Activated B cell treated with CpG ODN at 0.5 μM for 24 hours (primary cell): ENCODE results near the gene ROCK2. TPM values are rescaled to one million over a fixed set of nuclear protein-coding genes. Genes with fewer than 3 reads are reported as not detected.

Experiments
- ATAC-seq: fragments of 200-7000 bp; cut with Tn5 transposase; one replicate; pipeline ENCODE4 v1.10.0; 2021; ENCODE audit warnings: low read depth, mild to moderate bottlenecking, moderate library complexity
- CTCF ChIA-PET: fragments of 350-600 bp; sonication (Branson Sonifier 250); formaldehyde crosslinking; loops from one replicate; lab custom pipeline; 2021; ENCODE audit warnings: antibody characterized with exemption; lab: Charles Lee
- POLR2A ChIA-PET: fragments of 350-600 bp; sonication (Branson Sonifier 250); formaldehyde crosslinking; loops from one replicate; lab custom pipeline; 2021; ENCODE audit warnings: antibody characterized with exemption; lab: Charles Lee
- DNase-seq: peaks from one replicate; pipeline ENCODE4 v3.0.0; 2022
- H3K27ac Mint-ChIP-seq: one replicate; pipeline ENCODE4 v1.8.0; 2020; ENCODE audit warnings: mixed read lengths
- H3K27me3 Mint-ChIP-seq: one replicate; pipeline ENCODE4 v1.8.0; 2021; ENCODE audit warnings: mixed read lengths
- H3K36me3 Mint-ChIP-seq: one replicate; pipeline ENCODE4 v1.8.0; 2021; ENCODE audit warnings: low read depth, mixed read lengths
- H3K4me1 Mint-ChIP-seq: one replicate; pipeline ENCODE4 v1.8.0; 2021; ENCODE audit warnings: mixed read lengths
- H3K4me3 Mint-ChIP-seq: one replicate; pipeline ENCODE4 v1.8.0; 2020; ENCODE audit warnings: mild to moderate bottlenecking, mixed read lengths
- H3K9me3 Mint-ChIP-seq: one replicate; pipeline ENCODE4 v1.8.0; 2020; ENCODE audit warnings: mixed read lengths
- intact Hi-C: fragments of 100-400 bp; cut with micrococcal nuclease; formaldehyde crosslinking; loops from one replicate; pipeline ENCODE4 v1.15.1; 2024
- total RNA-seq: library from RNA; stranded (reverse); gene quantifications from 2 replicates; pipeline ENCODE4 v1.2.3, GENCODE V29; 2022
- TF ChIP-seq, protein P1 (sequence below): fragments of 200-600 bp; IDR thresholded peaks from one replicate; pipeline ENCODE4 v1.8.0; 2022; ENCODE audit warnings: antibody characterized with exemption, mild to moderate bottlenecking

ROCK2 gene
- total RNA-seq, 1 donor from 2014 or later = 18.8 TPM

DNA sequence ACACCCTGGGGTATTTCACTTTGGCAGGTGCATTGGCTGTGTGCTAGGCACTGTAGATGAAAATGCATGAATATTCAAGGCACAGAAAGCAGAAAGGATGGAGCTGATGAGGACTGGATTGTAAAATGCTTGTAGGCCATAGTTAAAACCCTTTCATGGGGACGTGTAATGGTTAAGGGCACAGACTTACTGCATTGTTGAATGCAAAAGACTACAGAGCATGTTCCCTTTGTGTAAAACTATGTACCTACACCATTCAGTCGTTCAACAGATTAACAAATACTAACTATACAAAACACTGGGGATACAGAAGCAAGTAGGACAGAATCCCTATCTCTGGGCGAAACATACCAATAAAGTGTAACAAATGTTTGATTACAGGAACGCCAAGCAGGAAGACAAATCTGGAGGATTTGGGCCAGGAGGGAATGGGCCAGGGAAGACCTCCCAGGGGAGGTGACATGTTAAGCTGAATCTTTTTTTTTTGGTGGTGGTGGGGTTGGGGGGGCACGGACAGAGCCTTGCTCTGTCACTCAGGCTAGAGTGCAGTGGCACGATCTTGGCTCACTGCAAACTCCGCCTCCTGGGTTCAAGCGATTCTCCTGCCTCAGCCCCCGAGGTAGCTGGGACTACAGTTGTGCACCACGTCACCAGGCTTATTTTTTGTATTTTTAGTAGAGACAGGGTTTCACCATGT lies 19.6 kb upstream of the ROCK2 start:
- no peak overlapping the region for H3K4me3 Mint-ChIP-seq
- DNase-seq = no peak
- ChIA-PET CTCF (no interaction called here), POLR2A (interaction anchor here (0.6 kb wide), 1 partner anchor 209 kb away, joined by 3 read pairs; the partner anchor contains the start of gene SLC66A3)
- TF ChIP-seq, protein P1, sequence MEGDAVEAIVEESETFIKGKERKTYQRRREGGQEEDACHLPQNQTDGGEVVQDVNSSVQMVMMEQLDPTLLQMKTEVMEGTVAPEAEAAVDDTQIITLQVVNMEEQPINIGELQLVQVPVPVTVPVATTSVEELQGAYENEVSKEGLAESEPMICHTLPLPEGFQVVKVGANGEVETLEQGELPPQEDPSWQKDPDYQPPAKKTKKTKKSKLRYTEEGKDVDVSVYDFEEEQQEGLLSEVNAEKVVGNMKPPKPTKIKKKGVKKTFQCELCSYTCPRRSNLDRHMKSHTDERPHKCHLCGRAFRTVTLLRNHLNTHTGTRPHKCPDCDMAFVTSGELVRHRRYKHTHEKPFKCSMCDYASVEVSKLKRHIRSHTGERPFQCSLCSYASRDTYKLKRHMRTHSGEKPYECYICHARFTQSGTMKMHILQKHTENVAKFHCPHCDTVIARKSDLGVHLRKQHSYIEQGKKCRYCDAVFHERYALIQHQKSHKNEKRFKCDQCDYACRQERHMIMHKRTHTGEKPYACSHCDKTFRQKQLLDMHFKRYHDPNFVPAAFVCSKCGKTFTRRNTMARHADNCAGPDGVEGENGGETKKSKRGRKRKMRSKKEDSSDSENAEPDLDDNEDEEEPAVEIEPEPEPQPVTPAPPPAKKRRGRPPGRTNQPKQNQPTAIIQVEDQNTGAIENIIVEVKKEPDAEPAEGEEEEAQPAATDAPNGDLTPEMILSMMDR = no peak
- H3K27ac Mint-ChIP-seq = no peak overlapping the region
- intact Hi-C loops = no loop called here
- H3K4me1 Mint-ChIP-seq = no peaks in the 10 kb centered on the region
- ATAC-seq = no peak
- peaks cover 2% of the 10 kb centered on the region for H3K27me3 Mint-ChIP-seq
- H3K9me3 Mint-ChIP-seq = no peaks in the 10 kb centered on the region
- H3K36me3 Mint-ChIP-seq = no peaks in the 10 kb centered on the region

DNA sequence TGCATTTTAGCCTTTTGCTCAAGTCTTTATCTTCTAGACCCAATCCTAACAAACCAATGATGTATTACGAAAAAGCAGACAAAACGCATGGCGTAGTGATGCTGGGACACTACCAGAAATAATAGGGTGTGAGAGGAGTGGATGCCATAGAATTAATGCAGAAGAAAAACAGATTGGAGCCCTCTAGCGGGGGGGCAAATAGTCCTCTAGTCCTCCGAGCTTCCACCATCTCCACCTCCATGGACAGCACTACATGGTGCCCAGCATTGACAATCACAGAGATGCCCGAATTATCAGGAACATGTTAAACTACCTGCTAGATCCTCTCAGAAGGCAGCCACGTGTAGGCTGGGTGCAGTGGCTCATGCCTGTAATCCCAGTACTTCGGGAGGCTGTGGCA lies 15.4 kb upstream of the ROCK2 start:
- Mint-ChIP-seq H3K4me3 (no peak overlapping the region), H3K36me3 (no peaks in the 10 kb centered on the region), H3K9me3 (no peaks in the 10 kb centered on the region), H3K4me1 (no peaks in the 10 kb centered on the region), H3K27me3 (peaks cover 2% of the 10 kb centered on the region), H3K27ac (no peak overlapping the region)
- TF ChIP-seq, protein P1 = no peak
- ATAC-seq (no peak), DNase-seq (no peak)
- POLR2A ChIA-PET = no interaction called here
- intact Hi-C loops = no loop called here
- CTCF ChIA-PET = no interaction called here

DNA sequence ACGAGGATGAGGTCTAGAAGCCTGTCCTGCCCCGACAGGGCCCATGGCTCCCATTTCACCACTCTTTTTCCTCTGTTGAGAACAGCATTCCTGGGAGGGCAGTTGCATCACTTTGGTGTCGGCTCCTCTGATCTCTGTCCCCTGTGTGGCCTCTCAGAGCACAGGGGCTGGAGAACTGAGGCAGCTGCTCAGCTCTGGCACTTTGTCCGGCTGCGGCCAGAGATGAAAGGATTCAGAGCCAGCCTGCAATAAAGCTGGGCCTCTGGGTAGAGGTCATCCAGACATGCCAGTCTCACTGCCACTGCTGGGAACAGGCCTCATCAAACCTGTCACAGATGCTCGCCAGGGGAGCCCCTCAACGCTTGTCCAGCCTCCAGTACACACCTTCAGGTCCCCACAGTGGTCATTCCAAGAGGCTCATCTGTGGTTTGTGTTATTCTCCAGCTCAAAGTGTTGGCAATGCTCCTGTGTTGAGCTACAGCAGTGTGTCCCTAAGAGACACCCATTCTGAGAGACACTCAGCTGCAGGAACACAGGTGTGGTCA lies 13.1 kb upstream of the ROCK2 start:
- Mint-ChIP-seq H3K36me3 (no peaks in the 10 kb centered on the region), H3K27ac (no peak overlapping the region), H3K27me3 (peaks cover 1% of the 10 kb centered on the region), H3K4me1 (no peaks in the 10 kb centered on the region), H3K9me3 (no peaks in the 10 kb centered on the region), H3K4me3 (no peak overlapping the region)
- intact Hi-C loops = no loop called here
- TF ChIP-seq, protein P1 = no peak
- ATAC-seq (no peak), DNase-seq (no peak)
- ChIA-PET CTCF (no interaction called here), POLR2A (no interaction called here)

DNA sequence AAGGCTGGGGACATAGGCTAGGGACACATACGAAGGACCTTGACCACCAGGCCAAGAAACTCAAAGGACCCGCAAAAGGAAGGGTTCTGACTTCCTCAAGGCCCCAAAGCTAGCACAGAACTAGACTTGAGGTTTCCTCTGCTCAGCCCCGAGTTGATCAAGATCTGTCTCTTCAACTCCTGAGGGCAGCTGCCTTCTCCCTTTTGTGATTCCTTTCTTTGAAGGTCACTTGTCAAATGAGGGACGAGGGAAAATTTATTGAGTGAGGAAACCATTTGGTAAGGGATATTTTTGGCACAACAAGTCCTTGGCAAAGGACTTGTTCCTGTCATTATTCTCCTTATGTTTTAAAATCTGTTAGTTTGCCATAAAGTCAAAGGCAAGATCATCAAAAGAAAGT lies 12.3 kb upstream of the ROCK2 start:
- ATAC-seq (no peak), DNase-seq (no peak)
- no peaks in the 10 kb centered on the region for H3K9me3 Mint-ChIP-seq
- H3K27me3 Mint-ChIP-seq = peaks cover 1% of the 10 kb centered on the region
- POLR2A ChIA-PET = no interaction called here
- H3K36me3 Mint-ChIP-seq = no peaks in the 10 kb centered on the region
- H3K4me1 Mint-ChIP-seq = no peaks in the 10 kb centered on the region
- intact Hi-C loops = no loop called here
- TF ChIP-seq, protein P1 = no peak
- H3K4me3 Mint-ChIP-seq = no peak overlapping the region
- CTCF ChIA-PET = no interaction called here
- H3K27ac Mint-ChIP-seq = no peak overlapping the region

DNA sequence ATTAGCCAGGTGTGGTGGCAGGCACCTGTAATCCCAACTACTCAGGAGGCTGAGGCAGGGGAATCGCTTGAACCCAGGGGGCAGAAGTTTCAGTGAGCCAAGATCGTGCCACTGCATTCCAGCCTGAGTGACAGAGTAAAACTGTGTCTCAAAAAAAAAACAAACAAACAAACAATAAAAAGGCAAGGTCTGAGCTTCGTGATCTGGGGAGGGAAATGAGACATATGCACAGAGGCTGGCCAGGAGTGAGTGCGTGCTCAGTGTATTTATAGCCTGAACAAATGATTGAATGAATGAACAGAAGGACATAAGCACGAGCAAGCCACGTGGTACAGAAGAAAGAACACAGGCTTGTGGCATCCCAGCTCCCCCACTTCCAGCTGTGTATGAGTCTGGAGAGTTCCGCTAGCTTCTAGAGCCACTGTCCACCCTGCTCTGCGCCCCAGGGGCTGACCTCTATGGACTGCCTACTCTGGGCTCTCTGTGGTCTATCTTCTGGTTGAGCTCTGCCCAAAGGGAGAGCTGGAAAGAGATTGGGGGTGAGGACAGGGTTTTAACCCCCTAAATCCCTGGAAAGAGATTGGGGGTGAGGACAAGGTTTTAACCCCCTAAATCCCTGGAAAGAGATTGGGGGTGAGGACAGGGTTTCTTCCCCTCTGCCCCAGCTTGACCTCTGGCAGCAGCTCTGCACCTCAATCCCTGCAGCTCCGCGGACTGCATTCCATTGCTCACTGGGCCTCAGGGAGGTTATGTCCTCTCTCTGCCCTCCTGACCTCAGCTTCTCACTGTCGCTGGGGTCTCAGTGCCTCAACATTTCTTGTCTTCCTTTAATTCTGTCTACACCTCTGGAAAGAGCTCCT lies 11.0 kb upstream of the ROCK2 start:
- TF ChIP-seq, protein P1 = no peak
- Mint-ChIP-seq H3K9me3 (no peaks in the 10 kb centered on the region), H3K27ac (no peak overlapping the region), H3K4me1 (no peaks in the 10 kb centered on the region), H3K36me3 (no peaks in the 10 kb centered on the region), H3K27me3 (peaks cover 1% of the 10 kb centered on the region), H3K4me3 (no peak overlapping the region)
- CTCF ChIA-PET = no interaction called here
- intact Hi-C loops = no loop called here
- POLR2A ChIA-PET = no interaction called here
- ATAC-seq (no peak), DNase-seq (no peak)
